Upper lobe of left lung (tissue), 4 donors: Measurements from ENCODE around the gene SRD5A2.

Experiments used
- CTCF ChIP-seq, 6 experiments: fragments of 450-650 bp in 4 of 6; fragments of 200-600 bp in 2 of 6; sonication (generic) in 2 of 6; IDR thresholded peaks; one replicate each; pipeline ENCODE4 v1.5.1; 2016 to 2019; ENCODE audit warnings: antibody characterized with exemption in 6 of 6
- POLR2A ChIP-seq, 4 donors: fragments of 450-650 bp; IDR thresholded peaks; one replicate each; pipeline ENCODE4 v1.5.1; 2016 to 2017; ENCODE audit warnings: antibody characterized with exemption in 4 of 4, mild to moderate bottlenecking in 2 of 4

- TF ChIP-seq CTCF (IDR thresholded peaks at IDR 0.05) (no peak), POLR2A (IDR thresholded peaks at IDR 0.05) (no peak)
Measured at GRCh38 chr2:31534636-31535035, 46.1 kb downstream of the SRD5A2 start.
